ENCODE measurements around the gene UTRN.

GRCh38 chr6:144295981-144296767, 11.0 kb downstream of the UTRN start:
- TF ChIP-seq CTCF (conservative IDR thresholded peaks at IDR 0.05 in 1 of 2, IDR thresholded peaks at IDR 0.05 in 1 of 2; ENCODE audit: extremely low read depth in 1 of 2, insufficient read depth in 1 of 2, low read depth in 1 of 2, low read length in 2 of 2) (no peak), EZH2 (IDR thresholded peaks at IDR 0.05; ENCODE audit: borderline replicate concordance, low read length) (no peak)
